Muscle layer of duodenum (tissue), 2 donors: ENCODE results near the gene MANBA.

ENCODE experiments used
- H3K27ac ChIP-seq: one replicate; pipeline ENCODE4 v1.7.0; 2013; ENCODE audit warnings: mild to moderate bottlenecking, low read length
- H3K27me3 ChIP-seq: one replicate; pipeline ENCODE4 v1.7.0; 2013; ENCODE audit warnings: low read depth, mild to moderate bottlenecking, control low read depth, low read length
- H3K36me3 ChIP-seq, 2 donors: one replicate each; pipeline ENCODE4 v1.7.0; 2013; ENCODE audit warnings: low read length in 2 of 2, control low read depth in 1 of 2, mild to moderate bottlenecking in 1 of 2; ENCODE audit not compliant: insufficient read depth in 2 of 2, control insufficient read depth in 1 of 2
- H3K4me1 ChIP-seq, 2 donors: one replicate each; pipeline ENCODE4 v1.7.0; 2013; ENCODE audit warnings: low read length in 2 of 2, mild to moderate bottlenecking in 2 of 2, control low read depth in 1 of 2, moderate library complexity in 1 of 2; ENCODE audit not compliant: insufficient read depth in 2 of 2, control insufficient read depth in 1 of 2
- H3K4me3 ChIP-seq, 2 donors: one replicate each; pipeline ENCODE4 v1.7.0; 2013; ENCODE audit warnings: low read length in 2 of 2, low read depth in 1 of 2, mild to moderate bottlenecking in 1 of 2
- H3K9me3 ChIP-seq, 2 donors: one replicate each; pipeline ENCODE4 v1.7.0; 2013; ENCODE audit warnings: low read length in 2 of 2, control low read depth in 1 of 2, mild to moderate bottlenecking in 1 of 2; ENCODE audit not compliant: control insufficient read depth in 1 of 2
- donor health status: healthy.

Gene MANBA

DNA sequence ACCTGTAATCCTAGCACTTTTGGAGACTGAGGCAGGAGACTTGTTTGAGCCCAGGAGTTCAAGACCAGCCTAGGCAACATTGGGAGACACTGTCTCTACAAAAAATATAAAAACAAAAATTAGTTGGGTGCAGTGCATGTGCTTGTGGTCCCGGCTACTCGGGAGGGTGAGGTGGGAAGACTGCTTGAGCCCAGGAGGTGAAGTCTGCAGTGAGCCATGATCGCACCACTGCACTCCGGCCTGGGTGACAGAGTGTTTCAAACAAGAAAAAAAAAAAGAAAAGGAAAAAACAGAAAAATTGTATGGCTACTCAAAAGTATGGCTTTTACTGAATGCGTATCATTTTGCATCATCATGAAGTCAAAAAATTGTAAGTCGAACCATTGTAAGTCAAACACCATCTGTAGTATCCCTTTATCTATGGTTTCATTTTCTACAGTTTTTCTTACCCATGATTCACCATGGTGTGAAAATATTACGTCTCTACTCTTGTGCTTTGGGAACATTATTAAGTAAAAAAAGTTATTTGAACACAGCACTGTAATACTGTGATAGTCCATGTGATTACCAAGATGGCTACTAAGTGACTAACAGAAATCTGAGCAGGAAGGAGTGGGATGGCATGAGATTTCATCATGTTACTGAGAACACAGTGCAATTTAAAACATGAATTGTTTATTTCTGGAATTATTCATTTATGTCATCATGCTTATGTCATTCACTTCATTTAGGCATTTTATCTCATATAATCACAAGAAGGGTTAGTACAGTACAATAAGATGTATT lies 26.5 kb upstream of the MANBA start:
- no peak overlapping the region for H3K4me3 ChIP-seq
- no peaks in the 10 kb centered on the region for H3K9me3 ChIP-seq
- H3K36me3 ChIP-seq = peaks cover 6% of the 10 kb centered on the region in 2 donors
- H3K27ac ChIP-seq = no peak overlapping the region
- peaks cover 0 to 7% of the 10 kb centered on the region in 2 donors for H3K4me1 ChIP-seq
- H3K27me3 ChIP-seq = no peaks in the 10 kb centered on the region

- no peaks in the 10 kb centered on the region for H3K9me3 ChIP-seq
- no peak overlapping the region for H3K27ac ChIP-seq
- H3K4me3 ChIP-seq = no peak overlapping the region
- peaks cover 1% of the 10 kb centered on the region in 2 donors for H3K36me3 ChIP-seq
- H3K27me3 ChIP-seq = no peaks in the 10 kb centered on the region
- H3K4me1 ChIP-seq = peaks cover 0 to 7% of the 10 kb centered on the region in 2 donors
These were observed 25.5 kb upstream of the MANBA start for GRCh38 chr4:102786279-102786678.

- H3K4me3 ChIP-seq = no peak overlapping the region
- no peaks in the 10 kb centered on the region for H3K36me3 ChIP-seq
- H3K9me3 ChIP-seq = no peaks in the 10 kb centered on the region
- no peak overlapping the region for H3K27ac ChIP-seq
- H3K4me1 ChIP-seq = no peaks in the 10 kb centered on the region
- H3K27me3 ChIP-seq = no peaks in the 10 kb centered on the region
These were observed 22.2 kb upstream of the MANBA start for GRCh38 chr4:102783006-102783405.

- Histone ChIP-seq H3K27me3 (no peaks in the 10 kb centered on the region), H3K4me3 (no peak overlapping the region), H3K27ac (no peak overlapping the region), H3K4me1 (no peaks in the 10 kb centered on the region), H3K36me3 (no peaks in the 10 kb centered on the region), H3K9me3 (no peaks in the 10 kb centered on the region)
These were observed 20.8 kb upstream of the MANBA start for GRCh38 chr4:102781570-102781969.

DNA sequence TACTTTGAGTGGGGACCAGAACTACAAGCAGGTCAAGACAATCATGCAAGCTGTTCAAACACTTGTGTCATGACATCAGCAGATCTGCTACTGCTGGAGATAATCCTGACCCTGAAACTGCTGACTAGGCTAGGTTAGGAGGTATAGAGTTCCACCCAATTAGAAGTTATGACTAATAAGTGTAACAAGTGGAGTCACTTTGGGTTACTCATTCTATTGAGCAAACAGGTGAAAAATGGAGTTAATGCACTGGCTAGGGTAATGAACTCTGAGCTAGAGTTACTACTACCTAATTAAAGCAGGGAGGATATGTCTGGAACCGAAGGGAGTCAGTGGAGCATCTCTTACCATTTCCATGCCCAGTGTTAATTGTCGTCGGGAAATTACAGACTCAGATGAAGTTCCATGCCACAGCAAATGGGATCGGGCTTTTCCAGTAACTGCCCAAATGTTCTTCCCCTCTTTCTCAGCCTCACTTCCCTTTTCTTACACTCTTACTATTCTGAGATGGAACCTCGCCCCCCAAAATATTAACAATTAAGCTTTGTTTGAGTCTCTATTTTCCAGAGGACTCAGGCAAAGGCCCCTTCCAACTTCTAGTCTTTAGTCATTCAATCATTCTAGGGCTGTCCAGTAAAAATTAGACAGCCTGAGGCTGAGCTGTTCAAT lies 19.8 kb upstream of the MANBA start:
- no peaks in the 10 kb centered on the region for H3K27me3 ChIP-seq
- no peak overlapping the region for H3K4me3 ChIP-seq
- H3K36me3 ChIP-seq = no peaks in the 10 kb centered on the region
- H3K27ac ChIP-seq = no peak overlapping the region
- H3K4me1 ChIP-seq = no peaks in the 10 kb centered on the region
- no peaks in the 10 kb centered on the region for H3K9me3 ChIP-seq

DNA sequence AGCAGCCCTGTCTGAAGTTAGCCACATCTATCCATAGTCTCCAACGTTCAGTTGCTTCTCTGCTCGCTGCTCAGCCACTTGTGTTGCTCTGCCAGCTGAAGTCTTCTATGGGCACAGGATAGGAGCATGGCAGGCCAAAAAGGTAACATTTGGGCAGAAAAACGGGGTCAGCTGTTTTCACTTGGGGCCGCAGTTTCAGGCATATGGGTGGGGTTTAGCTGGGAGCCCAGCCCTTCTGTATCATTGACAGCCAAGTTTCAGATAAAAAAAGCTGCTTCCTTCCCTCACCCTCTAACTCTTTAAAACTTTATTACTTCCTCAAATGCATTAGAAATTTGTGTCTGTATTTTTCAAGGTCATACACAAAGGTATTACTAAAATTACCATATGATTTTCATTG lies 18.4 kb upstream of the MANBA start:
- H3K36me3 ChIP-seq = no peaks in the 10 kb centered on the region
- H3K4me1 ChIP-seq = no peaks in the 10 kb centered on the region
- H3K27me3 ChIP-seq = no peaks in the 10 kb centered on the region
- no peak overlapping the region for H3K4me3 ChIP-seq
- H3K9me3 ChIP-seq = no peaks in the 10 kb centered on the region
- H3K27ac ChIP-seq = no peak overlapping the region

DNA sequence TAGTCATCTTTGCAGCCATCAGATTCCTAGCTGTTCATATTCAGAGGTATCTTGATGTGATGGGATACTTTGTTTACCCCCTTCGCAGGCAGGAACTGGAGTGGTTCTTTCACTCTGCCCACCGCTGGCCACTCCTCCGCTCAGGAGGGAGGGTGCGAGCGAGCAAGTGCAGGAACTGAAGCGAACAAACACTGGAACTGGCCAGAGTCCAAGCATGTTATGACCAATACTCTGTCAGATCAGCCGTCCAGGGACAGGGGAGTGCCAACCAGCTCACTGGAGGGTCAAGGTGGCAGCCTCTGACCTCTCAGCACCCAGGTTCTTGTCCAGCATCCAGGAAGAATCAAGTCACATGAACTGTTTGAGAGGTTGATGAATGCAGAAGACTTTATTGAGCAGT lies 18.0 kb upstream of the MANBA start:
- Histone ChIP-seq H3K27me3 (no peaks in the 10 kb centered on the region), H3K9me3 (no peaks in the 10 kb centered on the region), H3K4me3 (no peak overlapping the region), H3K4me1 (no peaks in the 10 kb centered on the region), H3K27ac (no peak overlapping the region), H3K36me3 (no peaks in the 10 kb centered on the region)

- Histone ChIP-seq H3K9me3 (no peaks in the 10 kb centered on the region), H3K27ac (no peak overlapping the region), H3K36me3 (no peaks in the 10 kb centered on the region), H3K4me3 (no peak overlapping the region), H3K4me1 (no peaks in the 10 kb centered on the region), H3K27me3 (no peaks in the 10 kb centered on the region)
These were observed 15.0 kb upstream of the MANBA start for GRCh38 chr4:102775805-102776204.

DNA sequence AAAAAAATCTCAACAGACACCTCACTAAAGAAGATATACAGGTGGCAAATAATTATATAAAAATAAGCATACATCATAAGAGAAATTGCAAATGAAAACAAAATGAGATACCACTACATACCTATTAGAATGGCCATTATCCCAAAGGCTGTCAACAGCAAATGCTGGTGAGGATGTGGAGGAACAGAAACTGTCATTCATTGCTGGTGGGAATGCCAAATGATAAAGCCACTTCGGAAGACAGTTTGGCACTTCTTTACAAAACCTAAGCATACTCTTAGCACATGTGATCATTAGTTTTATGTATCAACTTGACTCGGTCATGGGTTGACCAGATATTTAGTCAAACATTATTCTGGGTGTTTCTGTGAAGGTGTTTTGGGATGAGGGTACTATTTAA lies 13.5 kb upstream of the MANBA start:
- Histone ChIP-seq H3K27me3 (no peaks in the 10 kb centered on the region), H3K4me1 (no peaks in the 10 kb centered on the region), H3K36me3 (no peaks in the 10 kb centered on the region), H3K27ac (no peak overlapping the region), H3K4me3 (no peak overlapping the region), H3K9me3 (no peaks in the 10 kb centered on the region)

DNA sequence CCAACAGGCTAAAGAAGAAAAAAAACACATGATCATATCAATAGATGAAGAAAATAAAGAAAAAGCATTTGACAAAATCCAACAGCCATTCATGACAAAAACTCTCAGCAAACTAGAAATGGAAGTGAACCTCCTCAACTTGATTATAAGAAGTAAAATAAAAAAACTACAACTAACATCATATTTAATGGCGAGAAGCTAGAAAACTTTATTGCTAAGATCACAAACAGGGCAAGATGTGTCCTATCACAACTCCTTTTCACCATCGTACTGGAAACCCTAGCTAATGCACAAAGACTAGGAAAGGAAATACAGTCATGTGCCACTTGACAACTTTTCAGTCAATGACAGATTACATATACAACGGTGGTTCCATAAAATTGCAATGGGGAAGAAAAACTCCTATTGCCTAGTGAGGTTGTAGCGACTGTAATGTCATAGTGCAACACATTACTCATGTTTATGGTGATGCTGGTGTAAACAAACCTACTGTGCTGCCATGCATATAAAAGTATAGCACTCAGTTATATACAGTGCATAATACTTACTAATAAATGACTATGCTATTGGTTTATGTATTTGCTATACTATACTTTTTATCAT lies 12.1 kb upstream of the MANBA start:
- H3K4me3 ChIP-seq = no peak overlapping the region
- H3K9me3 ChIP-seq = no peaks in the 10 kb centered on the region
- no peaks in the 10 kb centered on the region for H3K4me1 ChIP-seq
- H3K27me3 ChIP-seq = no peaks in the 10 kb centered on the region
- no peaks in the 10 kb centered on the region for H3K36me3 ChIP-seq
- H3K27ac ChIP-seq = no peak overlapping the region

- Histone ChIP-seq H3K36me3 (no peaks in the 10 kb centered on the region), H3K27me3 (no peaks in the 10 kb centered on the region), H3K4me1 (peaks cover 0 to 6% of the 10 kb centered on the region in 2 donors), H3K9me3 (no peaks in the 10 kb centered on the region), H3K4me3 (no peak overlapping the region), H3K27ac (no peak overlapping the region)
These were observed 4.1 kb upstream of the MANBA start for GRCh38 chr4:102764901-102765300.
